HG03354 (cell line): ENCODE data around the gene SPACA9.

ENCODE experiments used
- ATAC-seq: cut with Tn5 transposase; IDR thresholded peaks from one replicate; pipeline ENCODE4 v1.9.1; 2021; ENCODE audit warnings: mild to moderate bottlenecking; ENCODE audit not compliant: unreplicated experiment, poor library complexity, severe bottlenecking

Gene SPACA9

DNA sequence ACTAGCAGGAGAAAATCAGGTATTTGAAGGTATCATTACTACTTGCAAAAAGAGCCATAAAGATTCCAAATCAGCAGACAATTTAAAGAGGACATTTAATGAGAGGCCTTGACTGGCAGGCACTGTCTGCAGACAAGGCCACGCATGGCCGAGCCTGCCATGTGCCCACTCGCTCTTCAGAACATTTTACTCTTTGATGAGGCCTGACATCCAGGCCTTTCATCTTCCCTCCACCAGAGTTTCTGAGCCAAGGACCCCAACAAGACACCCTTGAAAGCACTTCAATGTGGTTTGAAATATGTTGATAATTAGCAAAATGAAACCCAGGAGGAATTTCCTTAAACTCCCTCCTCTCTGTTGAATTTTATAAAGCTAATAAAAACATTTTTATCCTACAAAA, 17.0 kb upstream of the SPACA9 start:
- no peak for ATAC-seq

GRCh38 chr9:132862533-132862932, 16.2 kb upstream of the SPACA9 start:
- ATAC-seq = no peak

DNA sequence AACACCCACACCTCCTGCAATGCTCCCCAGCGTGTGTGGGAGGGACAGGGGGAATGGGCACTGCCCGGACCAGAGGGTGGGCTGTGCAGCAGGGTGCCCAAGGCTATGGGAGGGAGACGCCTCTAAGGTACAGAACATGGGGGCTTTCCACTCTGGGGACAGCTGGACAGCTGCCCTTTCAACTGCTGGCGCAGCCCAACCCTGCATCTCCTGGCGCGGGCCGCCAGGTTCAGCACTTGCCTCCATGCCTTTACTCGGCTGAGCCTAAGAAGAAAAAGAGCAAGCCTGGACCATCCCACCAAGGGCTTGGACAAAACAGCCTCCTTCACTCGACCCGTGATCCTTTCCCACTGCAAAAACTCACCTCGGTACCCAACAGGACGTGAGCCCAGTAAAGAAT, 15.6 kb upstream of the SPACA9 start:
- no peak for ATAC-seq

DNA sequence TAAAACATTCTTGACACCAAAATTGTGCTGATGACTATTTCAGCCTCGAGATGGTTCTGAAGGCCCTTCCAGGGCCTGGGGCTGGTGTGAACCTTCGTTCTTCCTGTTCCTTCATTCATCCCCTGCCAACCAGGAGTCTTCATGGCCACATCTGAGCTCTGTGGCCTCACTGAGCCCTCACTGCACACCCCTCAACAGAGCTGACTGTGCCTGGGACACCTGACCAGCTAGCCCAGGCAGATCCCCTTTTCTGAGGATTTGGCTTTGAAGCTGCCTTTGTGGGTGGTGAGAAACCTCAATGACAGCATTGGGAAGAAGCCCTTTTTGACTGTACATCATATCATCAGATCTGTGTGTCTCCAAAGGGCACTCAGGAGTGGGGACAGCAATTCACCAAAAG, 14.4 kb upstream of the SPACA9 start:
- ATAC-seq = no peak

DNA sequence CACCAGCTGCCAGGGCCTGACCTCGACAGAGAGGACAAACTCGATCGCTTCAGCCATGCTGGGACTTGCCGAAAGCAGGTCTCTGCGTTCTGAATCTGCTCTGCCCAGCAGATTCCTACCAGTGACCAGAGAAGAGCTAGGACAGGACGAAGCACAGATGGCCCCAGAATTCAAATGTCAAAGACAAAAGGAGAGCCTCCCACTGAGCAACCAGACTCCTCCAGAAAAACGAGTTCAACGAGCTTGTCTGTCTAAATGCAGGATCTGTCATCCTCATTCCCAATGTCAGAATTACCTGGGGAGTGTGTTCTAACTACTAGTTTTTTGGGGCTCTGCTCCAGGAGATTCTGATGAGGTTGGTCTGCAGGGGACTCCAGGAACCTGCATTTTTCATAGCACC, 14.0 kb upstream of the SPACA9 start:
- no peak for ATAC-seq

- no peak for ATAC-seq
Measured at GRCh38 chr9:132866898-132867297, 11.8 kb upstream of the SPACA9 start.

- no peak for ATAC-seq
Measured at GRCh38 chr9:132869266-132869665, 9.4 kb upstream of the SPACA9 start.

DNA sequence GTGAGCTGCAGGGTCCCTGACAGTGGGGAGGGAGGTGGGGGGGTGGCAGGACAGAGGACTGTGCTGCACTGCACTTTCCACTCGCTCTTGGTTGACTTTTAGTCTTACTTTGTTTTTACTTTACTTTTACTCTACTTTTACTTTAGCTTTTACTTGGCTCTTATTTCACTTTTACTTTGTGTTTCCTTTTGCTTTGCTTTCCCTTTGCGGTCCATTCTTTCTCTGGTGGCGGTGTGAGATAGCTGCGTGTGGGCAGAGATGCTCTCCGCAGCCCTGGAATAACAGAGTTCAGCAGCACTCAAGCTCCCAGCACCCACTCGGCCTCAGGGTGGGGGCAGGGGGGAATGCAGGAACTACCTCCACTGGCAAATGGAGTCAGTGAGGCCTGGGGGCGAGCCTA, 5.3 kb upstream of the SPACA9 start:
- no peak for ATAC-seq

- no peak for ATAC-seq
Measured at GRCh38 chr9:132875159-132875558, 3.5 kb upstream of the SPACA9 start.

DNA sequence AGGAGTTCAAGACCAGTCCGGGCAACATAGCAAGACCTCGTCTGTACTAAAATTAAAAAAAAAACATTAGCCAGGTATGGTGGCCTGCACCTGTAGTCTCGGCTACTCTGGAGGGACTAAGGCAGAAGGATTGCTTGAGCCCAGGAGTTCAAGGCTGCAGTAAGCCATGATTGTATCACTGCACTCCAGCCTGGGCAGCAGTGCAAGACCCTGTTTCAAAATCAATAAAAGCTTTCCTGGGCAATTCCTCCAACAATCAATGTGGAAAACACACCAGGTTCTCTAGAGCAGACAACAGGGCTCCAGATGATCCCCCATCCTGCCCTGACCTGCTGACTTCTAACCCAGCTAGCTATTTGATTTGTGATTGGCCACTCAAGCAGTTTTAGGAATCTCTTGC, 1.8 kb upstream of the SPACA9 start:
- ATAC-seq = no peak

DNA sequence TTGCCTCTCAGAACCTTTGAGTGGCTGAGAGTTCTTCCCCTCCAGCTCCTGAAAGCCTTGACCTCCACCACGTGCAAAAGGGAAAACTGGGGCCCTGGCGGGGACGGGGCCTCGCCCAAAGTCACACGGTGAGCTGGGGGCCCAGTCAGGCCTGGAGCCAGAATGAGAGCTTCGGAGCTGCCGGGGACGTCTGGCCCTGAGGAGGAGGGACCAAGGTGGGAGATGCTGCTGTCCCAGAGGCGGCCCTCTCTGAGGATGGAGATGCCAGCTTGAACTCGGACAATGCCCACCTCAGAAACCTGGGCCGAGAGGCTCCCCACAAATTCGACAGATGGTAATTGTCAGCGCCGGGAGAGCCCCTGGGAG, 1.3 kb upstream of the SPACA9 start:
- no peak for ATAC-seq

GRCh38 chr9:132877824-132878694, 639 bp upstream of the SPACA9 start, which contains the start of gene AK8:
Gene AK8, minus strand, starts transcription at chr9:132878284. Its CDS starts 29 bp downstream, at chr9:132878255.
- peak; percentile 83 for ATAC-seq

DNA sequence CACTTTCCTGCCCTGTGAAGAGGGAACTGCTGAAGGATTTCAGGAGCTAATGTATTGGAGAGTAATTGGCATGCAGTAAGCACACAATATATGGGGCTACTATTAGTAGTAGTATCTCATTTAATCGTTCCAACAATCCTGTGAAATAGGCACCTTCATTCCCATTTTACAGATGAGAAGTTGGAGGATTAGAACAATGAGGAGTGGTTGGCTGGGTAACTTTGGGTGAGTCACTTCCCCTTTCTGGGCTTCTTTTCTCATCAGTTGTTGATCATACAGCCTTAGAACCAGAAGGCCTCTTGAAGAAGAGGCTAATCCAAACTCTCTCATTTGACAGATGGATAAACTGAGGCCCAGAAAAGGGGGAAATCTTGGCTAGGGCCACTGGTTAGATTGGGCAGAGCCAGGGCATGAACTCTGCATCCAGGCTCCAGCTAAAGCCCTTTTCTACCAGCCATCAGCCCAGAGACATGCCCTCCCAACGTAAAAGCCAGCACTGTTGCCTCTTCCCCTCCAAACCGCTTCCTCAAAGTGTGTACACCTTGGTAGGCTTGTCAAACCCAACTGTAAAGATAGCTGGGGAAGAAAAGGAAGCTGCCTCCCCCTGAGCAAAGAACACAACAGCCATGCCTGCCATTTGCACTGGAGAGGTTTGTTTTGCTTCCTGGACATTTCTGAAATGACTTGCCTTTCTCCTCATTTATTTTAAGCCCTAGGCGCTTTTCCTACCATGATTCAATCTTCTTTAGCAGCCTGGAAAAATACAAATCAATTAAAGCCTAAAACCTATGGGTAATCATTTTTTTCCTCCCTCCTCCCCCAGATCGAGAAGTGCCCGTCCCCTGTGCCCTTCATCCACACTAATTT, 992 bp downstream of the SPACA9 start:
- no peak for ATAC-seq

DNA sequence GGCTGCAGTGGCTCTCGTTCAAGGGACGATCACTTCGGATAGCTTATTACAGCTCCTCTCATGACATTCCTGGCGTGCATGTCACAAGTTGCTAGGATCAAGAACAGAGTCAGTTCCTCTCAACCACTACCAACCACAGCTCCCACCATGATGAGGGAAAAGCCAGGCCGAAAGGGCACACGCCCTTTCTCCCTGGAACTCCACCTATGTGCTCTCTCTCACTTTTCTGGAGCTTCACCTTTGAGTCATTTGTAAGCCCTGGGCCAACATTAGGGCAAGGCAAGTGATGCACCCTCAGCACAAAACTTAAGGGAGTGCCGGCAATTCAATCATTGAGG, 1.6 kb downstream of the SPACA9 start:
- no peak for ATAC-seq

DNA sequence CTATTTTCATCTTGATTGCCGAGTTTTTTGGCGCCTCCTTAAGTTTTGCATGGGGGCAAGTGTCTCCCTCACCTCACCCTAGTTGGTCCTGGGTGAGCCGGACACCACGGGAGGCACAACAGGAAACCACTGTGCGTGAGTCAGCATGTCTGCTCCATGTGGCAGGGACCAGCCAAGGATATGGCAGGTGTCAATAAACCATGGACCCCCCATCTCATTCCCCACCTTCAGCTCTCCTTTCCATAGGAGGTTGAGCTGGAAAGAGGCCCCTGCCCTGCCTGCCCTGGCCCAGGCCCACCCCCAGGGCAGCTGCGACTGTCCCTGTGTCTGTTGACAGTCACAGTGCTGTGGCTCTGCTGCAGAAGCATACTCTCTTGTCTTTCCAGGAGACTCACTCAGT, 3.1 kb downstream of the SPACA9 start:
- no peak for ATAC-seq

DNA sequence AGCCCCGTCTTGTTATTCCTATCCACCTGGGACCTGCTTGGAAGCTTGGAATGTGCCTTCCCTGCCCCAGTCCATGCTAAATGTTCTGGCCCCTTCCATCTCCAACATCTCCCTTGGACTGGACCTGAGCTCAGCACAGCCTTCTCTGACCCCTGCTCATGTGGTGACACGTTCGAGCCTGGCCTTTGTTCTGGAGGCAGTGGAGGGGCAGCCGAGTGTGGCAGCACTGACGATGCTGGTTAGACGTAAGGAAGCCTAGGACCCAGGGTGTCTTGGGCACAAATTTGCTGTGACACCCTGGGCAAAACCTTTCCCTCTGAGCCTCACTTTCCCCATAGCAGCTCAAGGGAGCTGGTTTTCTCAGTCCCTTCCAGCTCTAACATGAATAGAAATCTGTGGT, 3.9 kb downstream of the SPACA9 start:
- ATAC-seq = no peak

- no peak for ATAC-seq
Measured at GRCh38 chr9:132883349-132884294, 4.9 kb downstream of the SPACA9 start.

- no peak for ATAC-seq
Measured at GRCh38 chr9:132885720-132886333, 7.1 kb downstream of the SPACA9 start.

DNA sequence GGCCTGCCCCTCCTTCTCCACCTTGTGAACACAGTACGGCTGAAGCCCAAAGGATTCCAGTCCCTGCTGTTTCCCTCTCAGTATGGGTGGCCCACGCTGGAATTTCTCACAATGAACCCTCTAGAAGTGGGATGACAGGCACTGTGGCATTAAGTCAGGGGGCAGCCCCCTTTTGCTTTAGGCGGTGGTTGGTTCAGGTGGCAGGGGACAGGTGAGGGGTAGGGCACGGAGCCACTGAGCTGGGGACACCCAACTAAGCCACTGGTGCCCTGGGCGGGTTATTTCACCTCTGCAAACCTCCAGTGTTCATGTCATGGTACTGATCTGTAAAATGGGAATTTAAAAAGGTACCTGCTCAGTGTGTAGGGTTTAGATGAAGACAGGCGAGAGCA, 7.6 kb downstream of the SPACA9 start:
- ATAC-seq = no peak
